K562 (cell line): ENCODE measurements around the gene SYNRG. TPM values are rescaled to one million over a fixed set of nuclear protein-coding genes. Genes with fewer than 3 reads are reported as not detected.

Experiments used
- TOE1 ChIP-seq, 2 experiments: fragments of 450-650 bp in 1 of 2; sonication (generic) in 1 of 2; formaldehyde crosslinking in 1 of 2; IDR thresholded peaks; 2 replicates each; pipeline versions ENCODE4 v1.7.1 to v1.8.0; 2016 to 2022; ENCODE audit warnings: borderline replicate concordance in 2 of 2, mild to moderate bottlenecking in 2 of 2, antibody characterized with exemption in 1 of 2, inconsistent platforms in 1 of 2, low read depth in 1 of 2, missing genetic modification reagents in 1 of 2, moderate library complexity in 1 of 2
- polyA plus RNA-seq, 8 experiments: library from polyadenylated mRNA; depleted of rRNA in 4 of 8; stranded (reverse) in 5 of 8; unstranded in 3 of 8; fragments of >200 nt; fragmentation: Nextera tagmentation in 2 of 8; fragmentation: Illumina TruSeq in 1 of 8; extraction: Ambion mirVana in 2 of 8; extraction: Trizol in 1 of 8; gene quantifications; 2 replicates each; pipeline versions ENCODE4 v1.2.1 to v1.2.3, GENCODE V29; 2011 to 2014; ENCODE audit warnings: inconsistent platforms in 1 of 8, missing spikeins in 1 of 8
- total RNA-seq, 7 experiments: library from RNA; depleted of rRNA in 6 of 7; stranded (reverse); fragments of >200 nt in 6 of 7; fragmentation: Illumina TruSeq in 2 of 7; extraction: Trizol in 2 of 7; gene quantifications; 2 replicates each; pipeline versions ENCODE4 v1.2.1 to v1.2.3, GENCODE V29; 2011 to 2021; ENCODE audit warnings: low replicate concordance in 1 of 7
- TF ChIP-seq, protein P1 (sequence below): sonication (generic); formaldehyde crosslinking; IDR thresholded peaks from 2 replicates; pipeline ENCODE4 v1.4.0; 2020; ENCODE audit warnings: mild to moderate bottlenecking, missing genetic modification reagents
- TF ChIP-seq, protein P2 (sequence below): fragments of 250-450 bp; sonication (Bioruptor Pico); IDR thresholded peaks from 2 replicates; pipeline ENCODE4 v1.4.0; 2020; ENCODE audit warnings: mild to moderate bottlenecking, moderate library complexity, borderline replicate concordance
- TF ChIP-seq, protein P3 (sequence below): fragments of 250-450 bp; sonication (Bioruptor Pico); IDR thresholded peaks from 2 replicates; pipeline ENCODE4 v1.4.0; 2020; ENCODE audit warnings: mild to moderate bottlenecking
- TF ChIP-seq, protein P4 (sequence below): sonication (generic); formaldehyde crosslinking; IDR thresholded peaks from 2 replicates; pipeline ENCODE4 v1.8.0; 2023; ENCODE audit warnings: missing genetic modification reagents, mild to moderate bottlenecking, borderline replicate concordance

Gene SYNRG
- total and polyA plus RNA-seq, 9 of the 15 experiments (the other 6 are each of a cell fraction or from before 2014, with no cell fraction given) = 2.9 to 28.2 (median 15.1) TPM

DNA sequence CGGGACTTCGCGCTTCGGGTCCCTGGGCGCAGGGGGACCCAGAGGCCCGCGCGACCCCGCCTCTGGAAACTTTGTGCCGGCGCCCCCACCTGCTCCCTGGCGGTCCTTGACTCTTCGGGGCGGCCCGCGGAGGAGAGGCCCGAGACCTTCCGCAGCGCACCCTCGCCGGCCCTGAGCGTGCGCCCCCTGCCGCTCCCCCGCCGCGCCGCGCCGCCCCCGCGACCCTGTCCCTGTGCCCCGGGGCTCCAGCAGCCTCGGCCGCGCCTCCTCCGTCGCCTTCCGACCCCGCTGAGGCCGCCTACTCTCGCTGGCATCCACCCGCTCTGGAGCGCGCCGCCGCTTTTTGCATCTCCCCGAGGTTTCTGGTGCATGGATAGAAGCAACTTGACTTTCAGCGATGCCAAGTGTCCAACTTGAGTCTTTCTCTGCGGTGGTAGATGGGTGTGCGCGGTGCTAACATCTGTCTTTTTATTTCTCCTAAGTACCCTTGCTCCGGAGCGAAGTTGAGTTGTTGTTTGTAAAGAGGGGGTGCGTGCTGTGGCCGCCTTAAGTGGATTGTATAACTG lies 119.1 kb downstream of the SYNRG start (continued):
- TF ChIP-seq, protein P1, sequence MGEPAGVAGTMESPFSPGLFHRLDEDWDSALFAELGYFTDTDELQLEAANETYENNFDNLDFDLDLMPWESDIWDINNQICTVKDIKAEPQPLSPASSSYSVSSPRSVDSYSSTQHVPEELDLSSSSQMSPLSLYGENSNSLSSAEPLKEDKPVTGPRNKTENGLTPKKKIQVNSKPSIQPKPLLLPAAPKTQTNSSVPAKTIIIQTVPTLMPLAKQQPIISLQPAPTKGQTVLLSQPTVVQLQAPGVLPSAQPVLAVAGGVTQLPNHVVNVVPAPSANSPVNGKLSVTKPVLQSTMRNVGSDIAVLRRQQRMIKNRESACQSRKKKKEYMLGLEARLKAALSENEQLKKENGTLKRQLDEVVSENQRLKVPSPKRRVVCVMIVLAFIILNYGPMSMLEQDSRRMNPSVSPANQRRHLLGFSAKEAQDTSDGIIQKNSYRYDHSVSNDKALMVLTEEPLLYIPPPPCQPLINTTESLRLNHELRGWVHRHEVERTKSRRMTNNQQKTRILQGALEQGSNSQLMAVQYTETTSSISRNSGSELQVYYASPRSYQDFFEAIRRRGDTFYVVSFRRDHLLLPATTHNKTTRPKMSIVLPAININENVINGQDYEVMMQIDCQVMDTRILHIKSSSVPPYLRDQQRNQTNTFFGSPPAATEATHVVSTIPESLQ = no peak
- TF ChIP-seq, protein P2, sequence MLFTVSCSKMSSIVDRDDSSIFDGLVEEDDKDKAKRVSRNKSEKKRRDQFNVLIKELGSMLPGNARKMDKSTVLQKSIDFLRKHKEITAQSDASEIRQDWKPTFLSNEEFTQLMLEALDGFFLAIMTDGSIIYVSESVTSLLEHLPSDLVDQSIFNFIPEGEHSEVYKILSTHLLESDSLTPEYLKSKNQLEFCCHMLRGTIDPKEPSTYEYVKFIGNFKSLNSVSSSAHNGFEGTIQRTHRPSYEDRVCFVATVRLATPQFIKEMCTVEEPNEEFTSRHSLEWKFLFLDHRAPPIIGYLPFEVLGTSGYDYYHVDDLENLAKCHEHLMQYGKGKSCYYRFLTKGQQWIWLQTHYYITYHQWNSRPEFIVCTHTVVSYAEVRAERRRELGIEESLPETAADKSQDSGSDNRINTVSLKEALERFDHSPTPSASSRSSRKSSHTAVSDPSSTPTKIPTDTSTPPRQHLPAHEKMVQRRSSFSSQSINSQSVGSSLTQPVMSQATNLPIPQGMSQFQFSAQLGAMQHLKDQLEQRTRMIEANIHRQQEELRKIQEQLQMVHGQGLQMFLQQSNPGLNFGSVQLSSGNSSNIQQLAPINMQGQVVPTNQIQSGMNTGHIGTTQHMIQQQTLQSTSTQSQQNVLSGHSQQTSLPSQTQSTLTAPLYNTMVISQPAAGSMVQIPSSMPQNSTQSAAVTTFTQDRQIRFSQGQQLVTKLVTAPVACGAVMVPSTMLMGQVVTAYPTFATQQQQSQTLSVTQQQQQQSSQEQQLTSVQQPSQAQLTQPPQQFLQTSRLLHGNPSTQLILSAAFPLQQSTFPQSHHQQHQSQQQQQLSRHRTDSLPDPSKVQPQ (CRISPR knock-in tag) = no peak
- TF ChIP-seq TOE1 (IDR thresholded peaks at IDR 0.05; ENCODE audit: borderline replicate concordance) = no peak
- no peak for TF ChIP-seq TOE1 (CRISPR knock-in tag; IDR thresholded peaks at IDR 0.05; ENCODE audit: borderline replicate concordance, low read depth)
- TF ChIP-seq, protein P3, sequence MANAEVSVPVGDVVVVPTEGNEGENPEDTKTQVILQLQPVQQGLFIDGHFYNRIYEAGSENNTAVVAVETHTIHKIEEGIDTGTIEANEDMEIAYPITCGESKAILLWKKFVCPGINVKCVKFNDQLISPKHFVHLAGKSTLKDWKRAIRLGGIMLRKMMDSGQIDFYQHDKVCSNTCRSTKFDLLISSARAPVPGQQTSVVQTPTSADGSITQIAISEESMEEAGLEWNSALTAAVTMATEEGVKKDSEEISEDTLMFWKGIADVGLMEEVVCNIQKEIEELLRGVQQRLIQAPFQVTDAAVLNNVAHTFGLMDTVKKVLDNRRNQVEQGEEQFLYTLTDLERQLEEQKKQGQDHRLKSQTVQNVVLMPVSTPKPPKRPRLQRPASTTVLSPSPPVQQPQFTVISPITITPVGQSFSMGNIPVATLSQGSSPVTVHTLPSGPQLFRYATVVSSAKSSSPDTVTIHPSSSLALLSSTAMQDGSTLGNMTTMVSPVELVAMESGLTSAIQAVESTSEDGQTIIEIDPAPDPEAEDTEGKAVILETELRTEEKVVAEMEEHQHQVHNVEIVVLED (CRISPR knock-in tag) = no peak
- TF ChIP-seq, protein P4, sequence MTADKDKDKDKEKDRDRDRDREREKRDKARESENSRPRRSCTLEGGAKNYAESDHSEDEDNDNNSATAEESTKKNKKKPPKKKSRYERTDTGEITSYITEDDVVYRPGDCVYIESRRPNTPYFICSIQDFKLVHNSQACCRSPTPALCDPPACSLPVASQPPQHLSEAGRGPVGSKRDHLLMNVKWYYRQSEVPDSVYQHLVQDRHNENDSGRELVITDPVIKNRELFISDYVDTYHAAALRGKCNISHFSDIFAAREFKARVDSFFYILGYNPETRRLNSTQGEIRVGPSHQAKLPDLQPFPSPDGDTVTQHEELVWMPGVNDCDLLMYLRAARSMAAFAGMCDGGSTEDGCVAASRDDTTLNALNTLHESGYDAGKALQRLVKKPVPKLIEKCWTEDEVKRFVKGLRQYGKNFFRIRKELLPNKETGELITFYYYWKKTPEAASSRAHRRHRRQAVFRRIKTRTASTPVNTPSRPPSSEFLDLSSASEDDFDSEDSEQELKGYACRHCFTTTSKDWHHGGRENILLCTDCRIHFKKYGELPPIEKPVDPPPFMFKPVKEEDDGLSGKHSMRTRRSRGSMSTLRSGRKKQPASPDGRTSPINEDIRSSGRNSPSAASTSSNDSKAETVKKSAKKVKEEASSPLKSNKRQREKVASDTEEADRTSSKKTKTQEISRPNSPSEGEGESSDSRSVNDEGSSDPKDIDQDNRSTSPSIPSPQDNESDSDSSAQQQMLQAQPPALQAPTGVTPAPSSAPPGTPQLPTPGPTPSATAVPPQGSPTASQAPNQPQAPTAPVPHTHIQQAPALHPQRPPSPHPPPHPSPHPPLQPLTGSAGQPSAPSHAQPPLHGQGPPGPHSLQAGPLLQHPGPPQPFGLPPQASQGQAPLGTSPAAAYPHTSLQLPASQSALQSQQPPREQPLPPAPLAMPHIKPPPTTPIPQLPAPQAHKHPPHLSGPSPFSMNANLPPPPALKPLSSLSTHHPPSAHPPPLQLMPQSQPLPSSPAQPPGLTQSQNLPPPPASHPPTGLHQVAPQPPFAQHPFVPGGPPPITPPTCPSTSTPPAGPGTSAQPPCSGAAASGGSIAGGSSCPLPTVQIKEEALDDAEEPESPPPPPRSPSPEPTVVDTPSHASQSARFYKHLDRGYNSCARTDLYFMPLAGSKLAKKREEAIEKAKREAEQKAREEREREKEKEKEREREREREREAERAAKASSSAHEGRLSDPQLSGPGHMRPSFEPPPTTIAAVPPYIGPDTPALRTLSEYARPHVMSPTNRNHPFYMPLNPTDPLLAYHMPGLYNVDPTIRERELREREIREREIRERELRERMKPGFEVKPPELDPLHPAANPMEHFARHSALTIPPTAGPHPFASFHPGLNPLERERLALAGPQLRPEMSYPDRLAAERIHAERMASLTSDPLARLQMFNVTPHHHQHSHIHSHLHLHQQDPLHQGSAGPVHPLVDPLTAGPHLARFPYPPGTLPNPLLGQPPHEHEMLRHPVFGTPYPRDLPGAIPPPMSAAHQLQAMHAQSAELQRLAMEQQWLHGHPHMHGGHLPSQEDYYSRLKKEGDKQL (CRISPR knock-in tag) = no peak
